Right cardiac atrium (tissue), 5 donors: ENCODE measurements around the gene PIGQ. TPM values are rescaled to one million over a fixed set of nuclear protein-coding genes. Genes with fewer than 3 reads are reported as not detected.
A peak's percentile ranks its signal among the peaks of the same experiment; 100 is the strongest.

ENCODE experiments used
- ATAC-seq, 2 donors: fragments of 200-7000 bp; cut with Tn5 transposase; one replicate each; pipeline versions ENCODE4 v1.8.0 to v1.9.1; 2020; ENCODE audit warnings: moderate library complexity in 2 of 2, mild to moderate bottlenecking in 1 of 2
- DNase-seq, 3 donors: peaks; one replicate each; pipeline ENCODE4 v3.0.0-alpha.2; 2020
- H3K27ac ChIP-seq: one replicate; pipeline ENCODE4 v1.5.1; 2013; ENCODE audit warnings: mild to moderate bottlenecking, low read length, control low read depth, moderate library complexity
- H3K27me3 ChIP-seq: one replicate; pipeline ENCODE4 v1.6.1; 2013; ENCODE audit not compliant: control insufficient read depth, insufficient read depth
- H3K4me1 ChIP-seq: one replicate; pipeline ENCODE4 v1.6.1; 2013; ENCODE audit warnings: low read length; ENCODE audit not compliant: control insufficient read depth, insufficient read depth
- H3K4me3 ChIP-seq: one replicate; pipeline ENCODE4 v1.5.1; 2013; ENCODE audit warnings: low read length, control low read depth
- H3K9me3 ChIP-seq: one replicate; pipeline ENCODE4 v1.6.1; 2013; ENCODE audit warnings: low read length; ENCODE audit not compliant: control insufficient read depth
- WGBS: extraction: QIAGEN DNeasy Blood & Tissue Kit; methylation state at CpG from one replicate; pipeline ENCODE4 v1.1.7; 2013; 5-methylcytosine and 5-hydroxymethylcytosine counted together
- intact Hi-C, 4 donors: fragments of 100-400 bp; cut with DNase I; formaldehyde crosslinking; loops; one replicate each; pipeline versions ENCODE4 v1.11.0 to v1.14.0; 2022 to 2023
- polyA plus RNA-seq: library from polyadenylated mRNA; stranded (reverse); fragments of 200-250 nt; gene quantifications from one replicate; pipeline ENCODE4 v1.2.3, GENCODE V29; 2013
- total RNA-seq, 4 donors: library from RNA; stranded (reverse); fragmentation: NEBNext Ultra II Directional; extraction: Animal tissue kit (Norgen Biotek cat#: 25700); gene quantifications; one replicate each; pipeline ENCODE4 v1.2.1, GENCODE V29; 2021
- donor health status: healthy with polysubstance abuse.
- donor health status: DM: no; HTN: yes; CAD: no.
- donor health status: DM: no; HTN: no; CAD: no.
- donor health status: DM: no; HTN: yes; CAD: no; lungs with severe emphysema.
- donor health status: DM: yes; HTN: yes; CAD: no.

PIGQ gene
- total and polyA plus RNA-seq, 5 donors, result 19.8 to 23.0 (median 22.7) TPM

DNA sequence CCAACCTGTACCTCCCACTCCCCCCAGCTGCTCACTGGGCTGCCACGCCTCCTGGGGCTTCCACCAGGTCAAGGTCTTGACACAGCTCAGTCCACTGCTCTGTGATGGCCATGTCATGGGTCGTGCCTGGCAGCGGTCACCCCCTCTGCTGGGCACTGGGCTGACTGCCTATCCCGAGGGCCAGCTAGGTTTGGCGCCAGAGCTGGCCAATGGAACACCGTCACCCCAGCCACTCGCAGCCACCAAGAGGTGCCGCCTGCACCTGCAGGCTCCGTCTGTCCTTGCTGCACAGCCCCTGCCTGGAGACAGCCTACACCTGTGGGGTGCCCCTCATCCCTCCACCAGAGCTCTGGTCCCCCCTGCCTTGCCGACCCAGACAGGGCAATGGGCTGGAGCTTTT, 15.6 kb downstream of the PIGQ start:
- H3K27me3 ChIP-seq, result no peaks in the 10 kb centered on the region
- no peak overlapping the region for H3K27ac ChIP-seq
- H3K4me1 ChIP-seq, result no peaks in the 10 kb centered on the region
- intact Hi-C loops, result loop anchor here in 2 of 4 donors (5.0 to 10.0 kb wide), 2 partner anchors 77 to 79 kb away; partner anchors contain the start of gene RHOT2 (in 1 of the 2)
- ATAC-seq, result no peak
- DNase-seq, result peak in 2 of 3 donors; percentile 58 to 64
- no peak overlapping the region for H3K4me3 ChIP-seq
- H3K9me3 ChIP-seq, result no peaks in the 10 kb centered on the region
- WGBS, result 22% methylated on average over 10 of the region's 10 CpGs

DNA sequence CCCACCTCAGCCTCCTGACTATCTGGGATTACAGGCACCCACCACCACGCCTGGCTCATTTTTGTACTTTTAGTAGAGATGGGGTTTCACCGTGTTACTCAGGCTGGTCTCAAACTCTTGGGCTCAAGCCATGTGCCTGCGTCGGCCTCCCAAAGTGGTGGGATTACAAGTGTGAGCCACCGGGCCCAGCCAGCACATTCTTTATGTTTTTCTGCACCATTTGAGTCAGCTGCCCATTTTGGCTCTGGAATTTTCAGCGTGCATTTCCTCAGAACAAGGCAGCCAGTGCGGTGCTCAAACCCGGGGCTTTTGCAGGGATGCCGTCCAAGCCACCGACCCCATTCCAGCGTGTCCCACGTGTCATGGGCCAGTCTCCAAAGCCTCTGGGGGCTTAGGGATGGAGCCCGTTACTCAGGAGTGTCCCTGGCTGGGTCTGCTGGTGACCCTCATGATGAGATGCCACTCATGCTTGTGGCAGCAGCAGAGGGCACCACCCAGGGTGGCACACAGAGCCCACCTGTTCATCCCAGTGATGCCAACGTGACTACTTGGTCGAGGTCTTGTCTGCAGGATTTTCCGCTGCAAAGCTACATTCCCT, 16.4 kb downstream of the PIGQ start:
- Histone ChIP-seq H3K4me3 (no peak overlapping the region), H3K27me3 (no peaks in the 10 kb centered on the region), H3K4me1 (no peaks in the 10 kb centered on the region), H3K27ac (no peak overlapping the region), H3K9me3 (no peaks in the 10 kb centered on the region)
- 41% methylated on average over 16 of the region's 16 CpGs for WGBS
- intact Hi-C loops, result loop anchor here in 2 of 4 donors (5.0 to 10.0 kb wide), 2 partner anchors 76 to 79 kb away; partner anchors contain the start of gene RHOT2 (in 1 of the 2)
- ATAC-seq, result no peak
- peak in 1 of 3 donors; percentile 44 for DNase-seq

DNA sequence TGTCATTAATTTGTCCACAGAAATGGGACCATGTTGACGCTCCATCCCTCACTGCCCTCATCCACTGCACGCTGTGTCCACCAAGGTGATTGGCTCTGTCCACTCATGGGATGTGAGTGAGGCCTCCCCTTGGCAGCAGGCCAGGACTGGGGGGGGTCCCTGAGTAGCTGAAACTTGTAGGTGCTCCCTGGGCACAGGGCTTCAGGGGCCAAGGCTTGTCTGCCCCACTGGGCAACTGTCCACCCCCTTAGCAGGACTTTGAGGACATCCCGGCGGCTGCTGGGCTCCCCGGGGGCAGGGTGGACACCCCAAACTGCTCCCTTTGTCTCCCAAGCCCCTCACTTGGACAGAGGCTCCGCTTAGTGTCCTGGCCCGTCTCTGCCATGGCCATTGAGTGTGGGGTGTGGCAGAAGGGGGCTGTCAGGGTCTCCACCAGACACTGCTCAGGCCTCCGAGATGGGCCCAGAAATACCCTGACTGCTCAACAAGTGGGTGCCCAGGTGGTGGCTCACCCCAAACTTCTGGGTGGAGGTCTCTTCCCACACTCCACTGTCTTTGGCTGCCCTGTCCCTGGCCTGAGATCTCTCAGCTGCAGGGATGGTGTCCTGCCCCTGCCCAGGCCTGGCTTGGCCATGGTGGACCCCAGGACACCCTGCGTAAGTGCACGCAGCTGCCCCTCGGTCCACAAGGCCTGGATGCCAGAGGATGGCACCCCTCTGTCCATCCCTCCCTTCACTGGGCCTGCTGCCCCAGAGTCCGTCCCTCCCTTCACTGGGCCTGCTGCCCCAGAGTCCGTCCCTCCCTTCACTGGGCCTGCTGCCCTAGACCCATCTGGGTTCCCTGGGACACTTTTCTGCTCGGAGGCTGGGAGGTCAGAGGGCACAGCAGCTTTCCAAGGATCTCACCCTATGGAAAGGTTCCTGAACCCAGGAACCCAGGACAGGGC, 17.1 kb downstream of the PIGQ start:
- Histone ChIP-seq H3K4me3 (no peak overlapping the region), H3K9me3 (no peaks in the 10 kb centered on the region), H3K27me3 (no peaks in the 10 kb centered on the region), H3K27ac (peak overlapping the region; percentile 31), H3K4me1 (no peaks in the 10 kb centered on the region)
- intact Hi-C loops, result loop anchor here in 2 of 4 donors (5.0 to 10.0 kb wide), 2 partner anchors 75 to 78 kb away; partner anchors contain the start of gene RHOT2 (in 1 of the 2)
- peak; percentile 75 to 90 (median 80) for DNase-seq
- ATAC-seq, result peak in 1 of 2 donors; percentile 4
- WGBS, result 64% methylated on average over 14 of the region's 14 CpGs

DNA sequence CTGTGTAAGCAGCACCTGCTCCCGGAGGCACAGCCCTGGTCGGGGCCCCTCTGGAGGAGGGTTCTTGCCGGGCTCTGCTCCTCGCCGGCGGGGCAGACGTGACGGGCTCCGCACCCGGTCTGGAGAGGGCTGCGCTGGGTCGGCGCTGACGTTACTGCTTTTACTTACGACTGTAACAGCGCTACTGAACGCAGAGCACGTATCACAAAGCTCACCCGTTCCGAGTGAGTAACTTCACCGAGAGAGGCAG, 18.8 kb downstream of the PIGQ start:
- ATAC-seq (no peak), DNase-seq (peak; percentile 51 to 76 (median 71))
- Histone ChIP-seq H3K27me3 (no peaks in the 10 kb centered on the region), H3K9me3 (no peaks in the 10 kb centered on the region), H3K4me1 (no peaks in the 10 kb centered on the region), H3K4me3 (peak overlapping the region; percentile 73), H3K27ac (peak overlapping the region; percentile 89)
- under 1% methylated on average over 21 of the region's 21 CpGs for WGBS
- intact Hi-C loops, result loop anchor here in 2 of 4 donors (5.0 to 10.0 kb wide), 2 partner anchors 74 to 76 kb away; partner anchors contain the start of gene RHOT2 (in 1 of the 2)

DNA sequence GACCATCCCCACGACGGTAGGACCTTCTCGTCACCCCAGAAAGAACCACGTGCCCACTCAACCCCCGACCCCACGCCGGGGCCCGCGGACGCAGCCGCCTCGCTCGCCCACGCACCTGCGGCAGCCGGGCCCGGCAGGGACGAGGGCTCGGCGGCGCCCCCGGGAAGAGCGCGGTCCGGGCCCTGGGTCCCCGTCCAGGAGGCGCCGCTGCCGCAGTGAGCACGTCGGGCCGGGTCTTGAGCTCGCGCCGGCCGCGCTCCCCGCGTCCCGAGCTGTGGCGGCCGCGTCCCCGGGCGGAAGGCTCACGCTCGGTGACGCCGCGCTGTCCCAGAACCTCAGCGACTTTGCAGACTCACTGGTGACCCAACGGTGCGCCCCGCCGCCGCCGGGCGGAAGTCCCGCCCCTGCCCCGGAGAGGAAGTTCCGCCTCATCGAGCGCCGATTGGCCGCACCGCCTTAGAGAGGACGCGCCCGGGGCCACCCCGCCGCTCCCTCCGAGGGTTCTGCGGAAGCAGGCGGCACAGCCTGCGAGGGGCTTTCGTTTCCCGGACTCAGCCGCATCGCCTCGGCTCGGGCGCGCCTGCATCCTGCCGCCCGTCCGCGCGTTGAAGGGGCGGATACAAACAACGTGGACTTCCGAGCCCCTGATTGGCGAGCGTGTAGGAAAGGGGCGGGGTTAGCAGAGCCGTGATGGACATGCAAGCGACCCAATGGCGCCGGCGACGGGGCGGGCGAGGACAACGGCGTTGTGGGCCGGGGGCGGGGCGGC, 19.3 kb downstream of the PIGQ start:
- WGBS, result under 1% methylated on average over 107 of the region's 107 CpGs
- Histone ChIP-seq H3K4me3 (peak overlapping the region; percentile 73), H3K9me3 (no peaks in the 10 kb centered on the region), H3K4me1 (no peaks in the 10 kb centered on the region), H3K27me3 (no peaks in the 10 kb centered on the region), H3K27ac (peak overlapping the region; percentile 89)
- intact Hi-C loops, result loop anchor here in 2 of 4 donors (5.0 to 10.0 kb wide), 2 partner anchors 73 to 76 kb away; partner anchors contain the start of gene RHOT2 (in 1 of the 2)
- ATAC-seq, result peak; percentile 91 to 92
- peak; percentile 96 to 99 (median 98) for DNase-seq

DNA sequence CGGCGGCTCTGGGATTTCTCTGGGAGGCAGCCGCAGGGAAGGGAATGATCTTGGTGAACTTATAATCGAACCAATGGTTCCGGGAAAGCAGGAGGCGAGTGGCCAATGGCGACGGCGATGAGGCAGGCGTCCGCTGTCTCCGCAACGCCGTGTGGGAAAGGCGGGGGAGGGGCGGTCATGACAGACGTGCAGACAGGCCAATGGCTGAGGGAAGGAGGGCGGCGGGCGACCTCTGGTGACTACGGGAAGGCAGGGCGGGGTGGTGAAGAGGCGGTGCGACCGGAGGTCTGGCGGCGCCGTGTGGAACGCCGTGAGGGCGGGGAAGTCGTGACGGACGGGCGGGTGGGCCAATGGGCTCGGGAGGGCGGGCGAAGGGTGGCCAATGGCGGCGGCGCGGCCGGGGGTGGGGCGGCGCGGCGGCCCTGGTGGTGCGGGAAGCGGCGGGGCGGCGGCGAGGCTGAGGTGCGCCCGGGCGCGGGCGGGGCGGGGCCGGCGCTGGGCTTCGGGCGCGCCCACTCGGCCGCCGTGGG, 20.0 kb downstream of the PIGQ start, which contains the start of gene RAB40C:
RAB40C (plus strand) TSS at position 409 of the 530 bp plus-strand sequence. CDS start 226 bp downstream, outside the sequence.
- peak within 1 kb of the TSS; percentile 89 for H3K27ac ChIP-seq
- H3K9me3 ChIP-seq, result no peaks in the 10 kb centered on the region
- no peaks in the 10 kb centered on the region for H3K27me3 ChIP-seq
- ATAC-seq, result peak; percentile 95 to 96
- H3K4me1 ChIP-seq, result no peaks in the 10 kb centered on the region
- intact Hi-C loops, result loop anchor here in 2 of 4 donors (5.0 to 10.0 kb wide), 2 partner anchors 73 to 75 kb away; partner anchors contain the start of gene RHOT2 (in 1 of the 2)
- DNase-seq, result peak; percentile 99 to 100 (median 100)
- peak within 1 kb of the TSS; percentile 73 for H3K4me3 ChIP-seq
- WGBS, result 1% methylated on average over 65 of the region's 67 CpGs

DNA sequence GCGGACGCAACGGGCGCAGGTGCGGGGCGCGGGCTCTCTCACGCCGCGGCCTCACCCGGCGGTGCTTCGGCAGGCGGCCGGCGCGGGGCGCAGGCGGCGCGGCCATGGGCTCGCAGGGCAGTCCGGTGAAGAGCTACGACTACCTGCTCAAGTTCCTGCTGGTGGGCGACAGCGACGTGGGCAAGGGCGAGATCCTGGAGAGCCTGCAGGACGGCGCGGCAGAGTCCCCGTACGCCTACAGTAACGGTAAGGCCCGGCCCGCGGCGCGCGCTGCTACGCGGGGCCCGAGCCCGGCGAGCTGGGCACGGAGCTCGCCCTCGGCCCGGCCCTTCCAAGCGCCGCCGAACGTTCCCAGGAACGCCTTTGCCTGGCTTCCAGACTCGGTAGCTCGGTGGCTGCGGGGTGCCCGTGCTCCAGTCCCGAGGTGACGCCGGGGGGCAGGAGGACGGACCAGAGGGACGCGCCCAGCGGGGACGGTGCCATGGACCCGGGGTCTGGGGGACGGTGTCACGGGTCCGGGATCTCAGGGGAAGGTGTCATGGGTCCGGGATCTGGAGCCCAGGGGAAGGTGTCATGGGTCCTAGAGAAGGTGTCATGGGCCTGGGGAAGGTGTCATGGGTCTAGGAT, 20.5 kb downstream of the PIGQ start:
- Histone ChIP-seq H3K27ac (peak overlapping the region; percentile 56), H3K4me1 (no peaks in the 10 kb centered on the region), H3K4me3 (peak overlapping the region; percentile 73), H3K9me3 (no peaks in the 10 kb centered on the region), H3K27me3 (no peaks in the 10 kb centered on the region)
- WGBS, result under 1% methylated on average over 71 of the region's 71 CpGs
- no peak for ATAC-seq
- intact Hi-C loops, result no loop called here
- peak; percentile 55 to 78 (median 76) for DNase-seq

DNA sequence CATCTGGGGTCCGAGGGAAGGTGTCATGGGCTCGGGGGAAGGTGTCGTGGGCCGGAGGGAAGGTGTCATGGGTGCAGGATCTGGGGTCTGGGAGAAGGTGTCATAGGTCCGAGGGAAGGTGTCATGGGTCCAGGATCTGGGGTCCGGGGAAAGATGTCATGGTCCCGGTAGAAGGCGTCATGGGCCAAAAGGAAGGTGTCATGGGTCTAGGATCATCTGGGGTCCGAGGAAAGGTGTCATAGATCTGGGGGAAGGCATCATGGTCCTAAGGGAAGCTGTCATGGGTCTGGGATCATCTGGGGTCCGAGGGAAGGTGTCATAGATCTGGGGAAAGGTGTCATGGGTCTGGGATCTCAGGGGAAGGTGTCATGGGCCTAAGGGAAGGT, 21.0 kb downstream of the PIGQ start:
- intact Hi-C loops, result no loop called here
- H3K4me1 ChIP-seq, result no peaks in the 10 kb centered on the region
- H3K4me3 ChIP-seq, result peak overlapping the region; percentile 73
- no peaks in the 10 kb centered on the region for H3K27me3 ChIP-seq
- no peak for ATAC-seq
- no peak overlapping the region for H3K27ac ChIP-seq
- no peaks in the 10 kb centered on the region for H3K9me3 ChIP-seq
- no peak for DNase-seq
- 43% methylated on average over 10 of the region's 10 CpGs for WGBS

DNA sequence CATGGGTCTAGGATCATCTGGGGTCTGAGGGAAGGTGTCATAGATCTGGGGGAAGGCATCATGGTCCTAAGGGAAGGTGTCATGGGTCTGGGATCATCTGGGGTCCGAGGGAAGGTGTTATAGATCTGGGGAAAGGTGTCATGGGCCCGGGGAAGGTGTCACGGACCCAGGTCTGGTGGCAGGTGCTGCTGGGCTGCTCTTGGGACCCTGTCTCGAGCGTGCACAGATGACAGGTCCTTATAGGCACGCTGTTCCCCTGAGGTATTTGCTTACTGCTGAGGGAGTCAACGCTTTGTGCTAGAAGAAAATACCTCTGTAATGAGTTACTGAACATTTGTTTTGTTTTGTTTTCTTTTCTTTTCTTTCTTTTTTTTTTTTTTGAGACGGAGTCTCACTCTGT, 21.5 kb downstream of the PIGQ start:
- intact Hi-C loops, result no loop called here
- Histone ChIP-seq H3K27me3 (no peaks in the 10 kb centered on the region), H3K9me3 (no peaks in the 10 kb centered on the region), H3K27ac (no peak overlapping the region), H3K4me3 (no peak overlapping the region), H3K4me1 (no peaks in the 10 kb centered on the region)
- DNase-seq (peak in 2 of 3 donors; percentile 26 to 52), ATAC-seq (no peak)
- 86% methylated on average over 8 of the region's 8 CpGs for WGBS
